Activated CD8-positive, alpha-beta memory T cell treated with anti-CD3 and anti-CD28 coated beads for 4 hours (primary cell): ENCODE results near the gene ANKFN1.

Source experiments
- DNase-seq, 2 donors: peaks; one replicate each; pipeline ENCODE4 v3.0.0-alpha.2; 2020; ENCODE audit warnings: low read depth in 2 of 2

The ANKFN1 gene

DNA sequence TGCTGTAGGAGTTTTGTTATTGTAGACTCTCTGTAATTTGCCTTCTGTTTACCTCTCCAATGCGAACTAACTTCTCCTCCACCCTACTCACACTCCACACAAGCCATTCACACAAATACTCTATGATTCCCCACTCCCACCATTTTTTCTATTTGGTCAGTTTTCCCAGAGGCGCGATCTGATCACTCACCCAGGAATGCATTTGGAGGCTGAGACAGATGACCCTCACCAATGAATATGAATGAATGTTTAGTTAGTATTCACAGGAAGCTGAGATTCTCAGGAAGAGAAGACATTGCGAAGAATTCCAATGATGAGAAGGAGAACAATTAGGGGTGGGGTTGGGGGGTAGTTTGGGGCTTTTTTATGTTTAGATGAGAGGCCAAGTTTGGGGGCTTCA is 10.5 kb upstream of the ANKFN1 start:
- DNase-seq, result no peak

DNA sequence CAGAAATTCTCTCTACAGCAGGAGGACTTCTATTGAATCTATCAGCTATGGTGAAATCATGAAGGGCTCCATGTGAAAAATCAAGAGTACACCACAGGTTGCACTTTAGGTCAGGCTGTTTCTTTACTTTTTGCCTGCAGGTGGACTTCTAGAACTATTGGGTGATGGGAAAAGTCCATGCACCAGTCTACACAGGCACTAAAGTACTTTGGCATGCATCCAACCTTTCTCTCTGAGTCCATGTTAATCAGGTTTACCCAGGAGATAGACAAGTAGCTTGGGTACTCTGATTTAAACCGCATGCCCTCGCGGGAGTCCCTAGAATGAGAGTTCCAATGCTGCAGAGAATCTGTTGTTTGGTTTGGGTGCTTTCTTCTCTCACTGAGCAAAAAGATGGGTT is 9.1 kb upstream of the ANKFN1 start:
- no peak for DNase-seq

DNA sequence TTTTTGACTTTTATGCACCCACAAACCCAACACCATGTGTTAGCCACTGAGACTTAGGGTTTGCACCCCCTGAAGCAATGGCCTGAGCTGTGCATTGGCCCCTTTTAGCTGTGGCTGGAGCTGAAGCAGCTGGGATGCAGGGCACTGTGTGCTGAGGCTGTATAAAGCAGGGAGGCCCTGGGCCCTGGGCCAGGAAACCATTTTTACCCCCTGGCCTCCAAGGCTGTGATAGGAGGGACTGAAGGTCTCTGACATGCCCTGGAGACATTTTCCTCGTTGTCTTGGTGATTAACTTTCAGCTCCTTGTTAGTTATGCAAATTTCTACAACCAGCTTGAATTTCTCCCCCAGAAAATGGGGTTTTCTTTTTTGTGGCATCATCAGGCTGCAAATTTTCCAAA is 6.7 kb upstream of the ANKFN1 start:
- DNase-seq, result no peak

DNA sequence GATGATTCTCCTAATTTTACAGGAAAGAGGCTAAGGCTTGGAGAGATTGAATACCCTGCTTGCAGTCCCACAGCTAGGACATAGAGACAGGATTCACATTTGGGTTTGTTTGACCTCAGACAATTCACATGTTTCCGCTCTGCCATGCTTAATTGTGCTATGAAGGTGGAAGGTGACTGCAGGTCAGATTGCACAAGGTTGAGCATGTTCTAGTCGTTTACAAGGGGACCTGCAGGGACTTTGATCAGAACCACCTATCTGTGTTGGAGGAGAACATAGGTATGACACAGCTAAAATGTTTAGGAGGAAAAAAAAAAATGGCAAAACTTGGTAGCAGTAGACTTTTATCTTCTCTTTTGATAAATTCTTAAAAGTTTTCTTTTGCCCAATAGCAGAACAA is 4.9 kb upstream of the ANKFN1 start:
- DNase-seq, result no peak

DNA sequence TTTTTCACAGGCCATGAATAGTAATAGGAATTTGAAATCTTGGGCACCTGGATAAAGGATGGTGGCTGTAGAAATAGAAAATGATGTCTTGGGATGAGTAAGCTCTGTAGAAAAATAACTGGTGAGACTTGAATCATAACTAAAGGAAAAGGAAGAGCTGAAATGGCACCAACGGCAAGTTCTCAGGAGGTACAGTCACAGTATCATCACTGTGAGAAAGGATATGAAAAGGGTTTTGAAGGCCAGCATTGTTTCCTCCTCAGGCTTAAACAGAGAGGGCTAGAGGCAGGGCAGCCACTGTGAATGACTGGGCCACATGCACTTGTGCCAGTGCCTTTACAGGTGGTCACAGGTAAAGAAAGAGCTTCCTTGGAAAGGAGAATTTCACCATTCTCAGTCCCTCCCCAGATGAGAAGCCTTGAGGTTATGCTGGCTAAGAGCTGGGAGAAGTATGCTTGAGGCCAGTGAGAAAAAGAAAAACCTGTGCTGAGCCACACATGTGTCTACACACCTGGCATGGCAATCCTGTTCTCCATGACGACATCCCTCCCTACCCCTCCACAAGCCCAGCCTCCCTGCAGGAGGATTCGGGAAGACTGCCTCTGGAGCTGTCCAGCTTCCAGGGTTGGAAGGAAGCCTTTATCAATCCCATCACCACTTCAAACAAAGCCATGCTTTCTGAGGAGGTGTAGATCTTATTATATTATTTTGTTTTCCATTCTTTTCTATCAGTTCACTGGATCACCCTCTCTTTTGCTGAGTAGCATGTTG is 3.8 kb upstream of the ANKFN1 start:
- DNase-seq, result no peak

DNA sequence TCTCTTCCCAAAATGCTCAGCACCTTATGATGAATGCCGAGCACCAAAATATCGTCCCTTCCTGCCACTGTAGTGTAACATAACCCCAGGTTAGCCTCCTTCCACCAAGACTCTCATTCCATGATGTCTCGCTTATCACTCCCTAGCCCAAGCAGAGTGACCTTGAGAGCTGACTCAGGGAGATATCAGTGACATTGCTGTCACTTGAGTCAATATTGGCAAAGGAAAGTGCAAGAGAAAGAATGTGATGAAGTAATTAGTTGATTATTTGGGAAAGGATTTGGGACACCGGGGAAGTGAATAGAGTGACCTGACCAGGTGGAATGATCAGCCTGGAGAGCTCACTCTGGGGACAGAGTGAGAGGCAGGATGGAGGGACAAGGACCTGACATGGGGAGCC is 2.6 kb upstream of the ANKFN1 start:
- no peak for DNase-seq

DNA sequence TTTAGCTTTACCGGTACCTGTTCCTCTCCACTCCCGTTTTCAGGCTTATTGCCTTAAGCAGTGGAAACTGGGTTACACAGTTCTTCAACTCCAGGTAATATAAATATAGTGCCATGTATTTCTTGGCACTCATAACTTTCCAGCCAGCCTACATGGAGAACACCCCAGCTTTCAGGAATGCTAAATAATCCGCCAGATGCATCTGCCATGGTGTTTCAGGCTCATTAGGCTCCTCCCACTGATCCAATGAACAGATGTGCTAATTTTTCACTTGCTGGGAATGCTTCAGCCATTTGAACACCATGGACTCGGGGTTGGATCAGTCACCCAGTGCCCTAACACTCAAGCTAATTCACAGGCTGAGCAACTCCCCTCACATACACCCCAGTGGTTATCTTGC is 4.6 kb downstream of the ANKFN1 start:
- no peak for DNase-seq

DNA sequence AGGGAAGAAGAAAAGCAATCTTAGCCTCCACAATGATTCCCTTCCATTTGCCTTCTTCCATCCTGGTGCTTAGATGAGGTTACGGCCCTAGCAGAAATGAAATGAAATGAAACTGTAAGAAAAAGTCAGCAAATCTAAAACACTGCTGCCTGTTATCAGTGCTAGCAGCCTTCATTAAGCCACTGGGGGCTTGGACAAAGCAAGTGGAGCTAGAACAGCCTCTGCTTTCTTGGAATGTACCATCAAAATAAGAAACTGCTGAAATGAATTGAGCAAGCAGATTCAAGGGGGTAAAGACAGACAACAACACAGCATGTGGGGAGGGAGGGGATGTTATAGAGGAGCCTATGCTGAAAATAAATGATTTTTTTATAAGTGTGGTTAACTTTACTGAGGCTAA is 5.1 kb downstream of the ANKFN1 start:
- no peak for DNase-seq

DNA sequence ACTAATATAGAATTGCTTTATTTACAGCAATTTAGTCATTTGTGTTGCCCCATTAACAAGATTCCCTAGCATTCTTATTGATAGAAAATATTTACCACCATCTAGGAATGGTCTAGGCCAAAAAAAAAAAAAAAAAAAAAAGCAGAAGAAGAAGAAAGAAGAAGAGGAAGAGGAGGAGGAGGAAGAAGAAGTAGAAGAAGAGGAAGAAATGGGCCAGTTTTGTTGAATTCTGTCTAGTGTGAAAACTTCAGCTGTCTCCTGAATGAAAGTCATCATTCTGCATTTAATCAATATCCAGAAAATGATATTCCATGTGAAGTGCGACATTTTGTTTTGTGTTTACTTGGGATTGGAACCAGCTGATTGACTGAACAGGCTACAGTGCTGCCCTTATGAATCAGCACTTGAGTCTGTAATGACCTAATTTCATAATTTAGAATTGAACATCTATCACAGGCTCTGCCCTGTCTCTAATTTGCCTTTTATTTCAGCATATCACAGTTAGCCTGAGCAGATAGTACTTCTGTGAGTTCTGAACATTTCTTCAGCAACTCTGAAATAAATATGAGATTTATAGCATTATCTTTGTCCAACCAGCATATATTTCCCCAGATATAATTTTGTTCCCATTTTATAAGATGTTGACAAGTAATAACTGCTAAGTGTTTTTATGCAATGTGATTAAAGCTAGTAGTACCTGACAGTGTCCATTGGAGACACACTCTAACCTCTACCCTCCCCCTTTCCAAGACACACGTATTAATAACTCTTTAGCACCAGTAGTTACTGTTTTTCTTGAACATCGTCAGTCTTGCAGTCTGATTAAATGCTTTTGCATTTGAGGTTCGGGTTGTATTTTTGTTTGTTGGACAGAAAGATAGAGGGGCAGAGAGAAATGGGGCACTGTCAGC is 5.9 kb downstream of the ANKFN1 start:
- no peak for DNase-seq

DNA sequence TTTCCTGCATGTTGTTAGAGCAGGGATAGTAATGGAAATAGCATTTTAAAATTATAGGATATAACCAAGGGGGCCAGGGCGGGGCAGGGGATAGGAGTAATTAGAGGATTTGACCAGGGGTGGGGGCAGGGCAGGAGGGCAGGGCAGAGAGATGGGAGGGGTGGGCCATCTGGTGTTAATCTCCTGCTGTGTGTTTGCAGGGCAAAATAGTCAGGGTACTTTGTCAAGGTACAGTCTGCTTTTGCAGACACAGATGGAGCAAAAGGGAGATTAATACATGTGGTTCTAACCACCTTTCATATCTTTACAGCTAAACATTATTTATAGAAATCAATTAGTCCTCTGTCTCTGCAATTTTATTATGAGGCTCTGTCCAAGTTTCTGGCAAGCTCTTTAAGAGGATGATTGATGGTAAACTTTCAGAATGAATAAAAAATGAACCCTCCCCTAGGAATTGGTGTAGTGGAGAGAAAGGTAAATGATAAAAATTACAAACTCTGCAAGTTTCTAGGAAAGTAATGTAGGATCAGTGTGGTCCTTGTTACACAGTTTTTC is 6.6 kb downstream of the ANKFN1 start:
- no peak for DNase-seq

DNA sequence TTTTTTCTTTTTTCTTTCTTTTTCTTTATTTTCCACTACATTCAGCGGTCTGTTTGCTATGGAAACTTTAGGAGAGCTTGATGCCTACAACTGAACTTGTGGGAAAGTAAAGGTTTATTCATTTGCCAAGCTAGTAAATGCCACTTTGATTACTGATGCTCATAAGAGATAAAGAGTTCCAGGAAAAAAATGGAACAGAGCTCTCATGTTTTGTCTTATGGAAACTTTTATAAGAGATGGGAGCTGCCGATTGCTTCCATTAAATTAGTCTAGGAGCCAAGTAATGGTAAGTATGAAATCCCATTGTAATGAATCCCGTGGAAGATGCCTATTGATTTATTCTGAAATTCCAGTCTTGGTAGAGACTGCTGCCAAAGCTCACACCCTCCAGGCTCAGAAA is 7.1 kb downstream of the ANKFN1 start:
- no peak for DNase-seq

DNA sequence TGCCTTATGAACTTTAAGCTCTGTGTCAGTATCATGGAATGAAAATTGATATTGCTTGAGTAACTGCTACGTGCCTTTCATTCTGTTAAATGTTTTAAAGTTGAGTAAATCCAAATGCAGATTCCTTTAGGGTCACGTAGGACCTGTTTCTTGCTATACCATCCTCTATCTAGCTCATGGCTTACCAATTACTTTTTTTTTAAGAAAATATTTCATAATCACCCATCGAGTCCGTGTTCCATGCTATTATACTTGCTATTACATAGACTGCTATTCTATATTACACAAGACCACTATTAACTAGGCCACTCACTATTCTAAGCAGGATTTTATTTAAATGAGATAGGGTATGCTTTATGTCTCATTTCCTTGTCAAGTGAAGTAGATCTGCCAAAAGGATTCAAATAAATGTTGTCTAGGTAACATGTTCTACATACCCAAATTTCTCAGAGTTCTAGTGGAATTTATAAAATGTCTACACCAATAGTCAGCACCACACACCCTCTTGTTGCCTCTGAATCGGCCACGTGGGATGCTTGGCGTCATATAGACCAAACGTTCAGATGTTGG is 11.9 kb downstream of the ANKFN1 start:
- no peak for DNase-seq

DNA sequence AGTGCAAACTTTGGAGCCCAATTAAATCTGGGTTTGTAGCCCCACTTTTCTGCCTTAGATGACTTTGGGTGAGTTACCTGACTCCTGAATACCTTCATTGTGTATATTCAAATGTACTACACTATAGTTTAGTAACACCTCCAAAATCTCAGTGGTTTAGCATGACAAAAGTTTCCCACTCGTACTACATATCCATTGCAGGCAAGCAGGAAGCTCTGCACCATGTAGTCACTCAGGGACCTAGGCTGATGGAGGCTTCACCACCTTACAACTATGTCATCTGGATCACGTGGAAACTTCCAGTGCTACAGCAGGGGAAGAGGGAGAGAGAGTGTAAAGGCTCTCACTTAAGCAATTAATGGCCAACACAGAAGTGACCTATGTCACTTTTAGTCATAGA is 14.2 kb downstream of the ANKFN1 start:
- DNase-seq, result no peak

DNA sequence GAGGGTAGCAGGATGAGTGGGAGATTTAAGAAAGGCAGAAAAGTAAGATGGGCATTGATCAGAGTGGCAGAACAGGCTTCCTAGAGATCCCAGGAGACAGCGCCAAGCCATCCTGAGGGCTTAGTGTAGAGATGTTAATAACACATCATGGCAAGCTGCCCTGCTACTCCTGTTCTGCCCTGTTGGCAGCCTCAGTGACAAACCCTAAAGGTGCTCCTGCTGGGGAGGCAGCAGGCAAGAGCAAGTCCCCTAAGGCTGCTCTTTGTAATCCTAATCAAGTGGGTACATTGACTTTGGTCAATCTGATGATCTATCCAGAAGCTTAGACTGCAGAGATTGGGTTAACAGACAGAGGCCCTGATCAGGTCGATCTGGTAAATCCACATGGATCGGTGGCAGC is 16.3 kb downstream of the ANKFN1 start:
- DNase-seq, result no peak

DNA sequence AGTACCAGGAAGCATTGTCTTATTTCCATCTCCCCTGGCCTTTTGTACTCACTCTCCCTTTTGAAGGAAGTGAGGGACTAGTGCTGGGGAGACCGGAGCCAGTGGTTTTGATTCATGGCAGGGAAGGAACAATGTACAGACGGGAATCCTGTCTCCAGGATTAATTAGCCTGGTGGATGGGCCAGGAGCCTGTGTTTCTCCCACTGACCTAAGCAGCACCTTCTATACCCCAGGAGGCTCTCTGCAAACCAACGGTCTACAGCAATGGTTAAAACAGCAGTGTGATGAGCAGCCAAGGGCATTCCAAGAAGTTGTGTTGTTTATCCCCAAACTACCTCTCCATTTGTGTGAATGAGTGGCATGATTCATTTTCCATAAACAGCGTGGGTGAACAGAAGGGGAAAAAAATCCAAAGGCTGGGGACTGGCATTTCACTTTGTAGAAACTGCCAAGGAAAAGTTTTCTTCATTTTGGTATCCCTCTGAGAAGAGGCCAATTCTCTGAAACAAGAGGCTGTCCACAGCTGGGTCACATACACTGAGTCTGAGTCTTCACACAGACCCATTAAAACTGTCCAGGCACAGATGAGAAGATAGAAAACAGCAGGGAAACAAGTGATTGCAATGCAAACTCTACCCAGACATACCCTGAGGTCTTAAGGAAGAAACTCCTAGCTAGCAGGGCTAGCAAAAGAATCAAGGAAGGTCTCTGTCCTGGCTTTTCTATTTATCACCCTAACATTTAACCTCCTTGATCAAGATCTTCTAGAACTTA is 18.1 kb downstream of the ANKFN1 start:
- DNase-seq, result no peak

DNA sequence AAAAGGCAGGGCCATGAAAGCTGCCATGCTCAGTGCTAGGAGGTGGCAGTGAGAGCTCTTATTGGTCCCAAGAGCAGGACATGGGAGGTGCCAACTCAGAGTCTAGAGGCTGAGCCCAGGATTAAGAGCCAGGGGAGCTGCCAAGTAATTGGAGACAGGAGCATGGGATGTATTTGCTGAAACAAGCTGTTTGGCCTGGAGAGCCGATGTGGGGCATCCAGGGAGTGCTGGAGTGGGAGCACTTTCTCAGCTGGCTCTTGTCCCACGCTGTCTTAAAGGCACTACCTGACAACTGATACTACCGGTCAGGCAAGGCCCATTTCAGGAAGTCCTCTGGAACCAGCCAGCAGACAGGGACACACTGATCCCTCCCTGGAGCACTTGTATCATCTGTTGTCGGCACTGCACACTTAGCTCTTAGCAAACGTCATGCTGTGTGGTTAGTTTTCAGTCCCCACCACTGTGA is 19.3 kb downstream of the ANKFN1 start:
- no peak for DNase-seq

DNA sequence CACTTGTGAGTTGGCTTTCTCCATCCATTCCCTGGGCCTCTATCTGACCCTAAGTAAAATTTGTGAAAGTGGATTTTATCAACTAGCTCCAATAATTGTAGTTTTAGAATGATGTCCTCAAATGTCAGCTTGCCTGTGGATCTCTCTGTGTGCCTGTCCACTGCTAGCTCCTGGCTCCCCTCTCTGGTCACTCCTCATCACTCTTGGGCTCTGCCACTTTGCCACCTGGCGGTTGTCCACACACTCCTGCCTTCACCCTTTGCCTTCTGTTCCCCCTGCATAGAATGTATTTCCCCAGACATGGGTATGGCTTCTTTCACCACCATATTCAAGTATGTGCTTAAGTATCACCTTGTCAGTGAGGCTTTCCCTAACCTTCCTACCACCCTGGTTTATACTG is 19.8 kb downstream of the ANKFN1 start:
- DNase-seq, result no peak

DNA sequence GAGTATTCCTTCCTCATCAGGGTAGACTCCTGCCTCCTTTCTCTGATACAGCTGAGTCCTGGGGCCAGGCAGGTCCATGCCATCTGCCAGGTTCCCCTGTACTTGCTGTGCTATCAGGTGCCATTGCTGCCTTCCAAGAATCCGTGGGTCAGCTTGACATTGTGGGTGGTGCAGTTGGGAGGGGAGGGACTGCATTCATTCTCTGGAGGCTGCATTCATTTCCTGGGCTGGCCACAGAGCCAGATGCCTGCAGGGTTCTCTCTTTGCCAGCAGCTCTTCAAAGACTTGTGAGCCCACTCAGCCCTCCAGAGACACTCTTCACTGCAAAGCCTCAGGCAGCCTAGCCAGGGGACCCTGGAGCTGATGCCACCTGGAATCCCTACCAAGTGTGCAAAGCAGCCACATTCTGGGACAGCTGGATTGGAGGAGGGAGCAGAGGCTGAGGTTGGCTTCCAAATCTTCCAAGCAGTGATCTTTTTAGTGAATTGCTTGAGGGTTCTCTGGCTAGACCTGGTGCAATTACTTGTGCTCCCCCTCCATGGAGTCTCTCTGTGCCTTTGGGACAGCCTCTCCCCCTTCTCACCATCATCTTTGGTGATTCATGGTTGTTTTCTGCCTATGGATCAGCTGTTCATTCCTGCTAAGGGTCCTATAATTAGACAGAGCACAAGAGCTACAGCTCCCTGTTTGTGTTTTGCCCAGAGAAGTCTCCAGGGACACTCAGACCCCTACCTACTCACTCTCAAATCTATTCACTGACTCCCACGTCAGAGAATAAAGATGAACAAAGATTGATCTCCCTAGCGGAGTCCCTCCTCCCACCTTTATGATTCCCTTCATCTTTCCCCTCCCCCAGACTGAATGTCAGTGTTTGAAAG is 20.9 kb downstream of the ANKFN1 start:
- DNase-seq, result no peak

DNA sequence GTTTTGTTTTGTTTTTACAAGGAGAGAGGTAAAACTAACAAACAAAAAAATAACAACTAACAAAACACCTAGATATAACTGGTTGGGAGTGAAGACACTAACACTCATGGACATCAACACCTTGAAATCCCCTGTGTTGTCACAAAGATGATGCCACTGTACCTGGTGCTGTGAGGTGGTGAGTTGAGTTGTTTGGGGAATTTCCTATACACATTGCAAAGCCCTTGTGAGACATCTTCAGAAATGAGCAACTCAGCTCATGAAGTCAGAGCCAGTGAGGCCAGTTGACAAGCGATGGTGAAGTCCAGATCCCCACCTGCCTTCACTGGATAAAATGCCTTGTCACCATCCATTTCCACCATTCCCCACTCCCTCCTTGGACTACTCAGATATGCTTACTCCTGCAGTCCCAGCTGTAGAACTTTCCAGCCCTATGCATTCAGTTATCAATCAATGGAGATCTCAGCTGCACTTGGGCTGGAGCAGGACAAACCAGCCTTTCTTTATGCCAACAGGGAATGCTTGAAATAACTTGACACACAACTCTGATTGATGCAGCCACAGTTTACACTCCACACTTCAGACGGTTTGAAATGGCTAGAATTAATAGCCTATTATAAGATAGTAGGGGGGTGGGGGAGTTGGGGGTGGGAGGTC is 22.2 kb downstream of the ANKFN1 start:
- DNase-seq, result no peak

DNA sequence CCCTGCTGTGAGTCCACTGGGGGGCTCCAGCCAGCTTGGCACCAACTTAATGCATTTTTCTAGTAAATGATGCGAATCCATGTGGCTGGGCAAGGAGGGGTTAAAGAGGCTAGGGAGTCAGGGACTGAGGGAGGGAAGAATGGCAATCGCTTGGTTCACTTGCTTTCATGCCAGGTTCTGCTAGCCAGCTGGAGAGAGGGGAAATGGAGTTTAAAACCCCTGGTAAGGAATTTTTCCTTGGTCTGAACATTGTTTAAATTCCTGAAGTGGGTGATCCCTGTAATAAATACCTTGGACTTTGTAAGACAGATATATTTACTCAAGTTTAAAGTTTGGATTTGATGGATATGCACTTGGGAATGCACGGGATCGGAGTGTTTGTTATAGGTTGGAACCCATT is 22.8 kb downstream of the ANKFN1 start:
- no peak for DNase-seq
